HG03457 (cell line): ENCODE results near the gene TRIM43.
"Not testable (repeated sequence)": the region's sequence is repeated elsewhere in the genome, so short reads cannot be mapped to it uniquely, and the experiment has no call there.

Source experiments
- ATAC-seq: cut with Tn5 transposase; IDR thresholded peaks from one replicate; pipeline ENCODE4 v1.9.1; 2021; ENCODE audit warnings: moderate number of reproducible peaks; ENCODE audit not compliant: unreplicated experiment

The TRIM43 gene

GRCh38 chr2:95640515-95641288 lies 48.9 kb downstream of the TRIM43 start:
- not testable (repeated sequence) for ATAC-seq

- not testable (repeated sequence) for ATAC-seq
Measured at GRCh38 chr2:95641289-95641575, 49.4 kb downstream of the TRIM43 start.

- ATAC-seq = not testable (repeated sequence)
Measured at GRCh38 chr2:95641787-95642186, 50.0 kb downstream of the TRIM43 start.

GRCh38 chr2:95642360-95642759 lies 50.6 kb downstream of the TRIM43 start:
- ATAC-seq = not testable (repeated sequence)

- ATAC-seq = not testable (repeated sequence)
Measured at GRCh38 chr2:95642951-95643350, 51.1 kb downstream of the TRIM43 start.

- ATAC-seq = not testable (repeated sequence)
Measured at GRCh38 chr2:95645312-95645711, 53.5 kb downstream of the TRIM43 start.

GRCh38 chr2:95646274-95646994 lies 54.6 kb downstream of the TRIM43 start:
- ATAC-seq = not testable (repeated sequence)

- ATAC-seq = not testable (repeated sequence)
Measured at GRCh38 chr2:95648894-95649544, 57.2 kb downstream of the TRIM43 start.
